Prostate gland (tissue), 2 donors: ENCODE results near the gene GABPB1. TPM values are rescaled to one million over a fixed set of nuclear protein-coding genes. Genes with fewer than 3 reads are reported as not detected.

Experiments
- DNase-seq: peaks from one replicate; pipeline ENCODE4 v3.0.0-alpha.2; 2019; ENCODE audit warnings: low spot score
- H3K27ac ChIP-seq, 2 donors: fragments of 200-600 bp; sonication (generic); 2 replicates each; pipeline ENCODE4 v1.5.1; 2017 to 2019
- H3K27me3 ChIP-seq: fragments of 200-600 bp; sonication (generic); replicated peaks from 2 replicates; pipeline ENCODE4 v1.5.1; 2019; ENCODE audit not compliant: insufficient read depth
- H3K36me3 ChIP-seq, 2 donors: fragments of 200-600 bp; sonication (generic); 1 replicate in 1 of 2; 2 replicates in 1 of 2; pipeline versions ENCODE4 v1.5.1 to v1.8.1; 2017 to 2019
- H3K4me1 ChIP-seq: fragments of 200-600 bp; sonication (generic); replicated peaks from 2 replicates; pipeline ENCODE4 v1.5.1; 2019
- H3K4me3 ChIP-seq, 2 donors: fragments of 200-600 bp; sonication (generic); 2 replicates each; pipeline ENCODE4 v1.5.1; 2017 to 2019
- H3K9me3 ChIP-seq: fragments of 200-600 bp; sonication (generic); 2 replicates; pipeline ENCODE4 v1.5.1; 2017
- POLR2A ChIP-seq: fragments of 450-650 bp; IDR thresholded peaks from one replicate; pipeline ENCODE4 v1.6.1; 2016; ENCODE audit warnings: antibody characterized with exemption, mild to moderate bottlenecking
- POLR2AphosphoS5 ChIP-seq: sonication (generic); formaldehyde crosslinking; IDR thresholded peaks from one replicate; pipeline ENCODE4 v1.6.1; 2017; ENCODE audit warnings: antibody characterized with exemption
- WGBS: methylation state at CpG from one replicate; pipeline ENCODE4 v1.1.5; 2018; 5-methylcytosine and 5-hydroxymethylcytosine counted together
- intact Hi-C: fragments of 100-400 bp; cut with DNase I; formaldehyde crosslinking; loops from one replicate; pipeline ENCODE4 v1.14.2; 2022
- total RNA-seq, 2 donors: library from RNA; depleted of rRNA; stranded (reverse); fragments of >200 nt; gene quantifications; one replicate each; pipeline ENCODE4 v1.1.0, GENCODE V29; 2016
- TF ChIP-seq, protein P1 (sequence below), 4 experiments: fragments of 200-600 bp in 2 of 4; fragments of 450-650 bp in 2 of 4; sonication (generic) in 2 of 4; IDR thresholded peaks; 1 replicate in 3 of 4; 2 replicates in 1 of 4; pipeline ENCODE4 v1.5.1; 2016 to 2019; ENCODE audit warnings: antibody characterized with exemption in 4 of 4, mild to moderate bottlenecking in 2 of 4, moderate library complexity in 2 of 4

The GABPB1 gene
- total RNA-seq, 2 donors from 2014 or later: 31.8 to 34.1 TPM

DNA sequence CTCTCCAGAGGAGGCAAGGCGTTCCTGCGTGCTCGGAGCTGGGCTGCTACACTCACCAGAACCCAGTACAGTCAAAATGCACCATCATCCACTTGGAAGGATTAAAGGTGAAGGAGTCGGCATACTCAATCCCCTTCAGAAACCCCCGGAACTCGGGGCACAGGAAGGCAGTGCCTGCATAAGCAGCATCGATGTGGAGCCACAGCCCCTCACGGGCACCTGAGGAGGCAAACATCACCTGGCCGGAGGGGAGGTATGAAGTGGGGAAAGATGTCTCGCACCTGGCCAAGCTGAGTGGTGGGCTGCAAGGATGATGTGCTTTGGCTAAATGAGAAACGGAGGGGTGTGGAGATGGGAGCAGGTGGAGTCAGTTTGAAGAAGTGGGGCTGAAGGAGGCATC lies 102.4 kb downstream of the GABPB1 start:
- 93% methylated on average over 11 of the region's 11 CpGs for WGBS
- intact Hi-C loops: no loop called here
- no peak for DNase-seq

DNA sequence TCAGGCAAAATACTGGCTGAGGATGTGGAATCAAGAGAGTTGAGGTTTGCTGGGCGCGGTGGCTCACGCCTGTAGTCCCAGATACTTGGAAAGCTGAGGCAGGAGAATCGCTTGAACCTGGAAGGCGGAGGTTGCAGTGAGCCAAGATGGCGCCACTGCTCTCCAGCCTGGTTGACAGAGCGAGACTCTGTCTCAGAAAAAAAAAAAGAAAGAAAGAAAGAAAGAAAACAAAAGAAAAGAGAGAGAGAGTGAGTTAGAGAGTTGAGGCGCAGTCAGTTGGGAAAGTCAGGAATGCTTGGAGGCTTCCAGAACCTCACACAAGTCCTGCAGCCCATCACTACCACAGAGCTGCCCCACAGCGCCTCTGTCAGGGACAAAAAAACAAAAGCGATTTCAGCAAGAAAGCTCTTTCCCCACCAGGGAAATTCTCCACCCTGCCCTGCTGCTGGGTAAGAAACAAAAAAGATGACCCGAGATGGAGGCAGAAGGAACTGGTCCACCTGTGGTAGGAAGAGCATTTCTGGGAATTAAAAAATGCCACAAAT lies 103.3 kb downstream of the GABPB1 start:
- no peaks in the 10 kb centered on the region for H3K9me3 ChIP-seq
- intact Hi-C loops: no loop called here
- no peaks in the 10 kb centered on the region for H3K4me1 ChIP-seq
- H3K36me3 ChIP-seq: no peaks in the 10 kb centered on the region
- no peak overlapping the region for H3K4me3 ChIP-seq
- H3K27ac ChIP-seq: no peak overlapping the region
- TF ChIP-seq, protein P1, sequence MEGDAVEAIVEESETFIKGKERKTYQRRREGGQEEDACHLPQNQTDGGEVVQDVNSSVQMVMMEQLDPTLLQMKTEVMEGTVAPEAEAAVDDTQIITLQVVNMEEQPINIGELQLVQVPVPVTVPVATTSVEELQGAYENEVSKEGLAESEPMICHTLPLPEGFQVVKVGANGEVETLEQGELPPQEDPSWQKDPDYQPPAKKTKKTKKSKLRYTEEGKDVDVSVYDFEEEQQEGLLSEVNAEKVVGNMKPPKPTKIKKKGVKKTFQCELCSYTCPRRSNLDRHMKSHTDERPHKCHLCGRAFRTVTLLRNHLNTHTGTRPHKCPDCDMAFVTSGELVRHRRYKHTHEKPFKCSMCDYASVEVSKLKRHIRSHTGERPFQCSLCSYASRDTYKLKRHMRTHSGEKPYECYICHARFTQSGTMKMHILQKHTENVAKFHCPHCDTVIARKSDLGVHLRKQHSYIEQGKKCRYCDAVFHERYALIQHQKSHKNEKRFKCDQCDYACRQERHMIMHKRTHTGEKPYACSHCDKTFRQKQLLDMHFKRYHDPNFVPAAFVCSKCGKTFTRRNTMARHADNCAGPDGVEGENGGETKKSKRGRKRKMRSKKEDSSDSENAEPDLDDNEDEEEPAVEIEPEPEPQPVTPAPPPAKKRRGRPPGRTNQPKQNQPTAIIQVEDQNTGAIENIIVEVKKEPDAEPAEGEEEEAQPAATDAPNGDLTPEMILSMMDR (IDR thresholded peaks at IDR 0.05): no peak
- no peak for TF ChIP-seq POLR2A
- 91% methylated on average over 11 of the region's 11 CpGs for WGBS
- no peak for DNase-seq
- H3K27me3 ChIP-seq: no peaks in the 10 kb centered on the region

More for the DNA sequence above, 102.4 kb downstream of the GABPB1 start:
- TF ChIP-seq, protein P1 (IDR thresholded peaks at IDR 0.05): no peak
- no peak for TF ChIP-seq POLR2AphosphoS5
- TF ChIP-seq POLR2A: no peak
- Histone ChIP-seq H3K4me1 (no peaks in the 10 kb centered on the region), H3K9me3 (no peaks in the 10 kb centered on the region), H3K27ac (no peak overlapping the region), H3K36me3 (no peaks in the 10 kb centered on the region), H3K4me3 (no peak overlapping the region), H3K27me3 (no peaks in the 10 kb centered on the region)

DNA sequence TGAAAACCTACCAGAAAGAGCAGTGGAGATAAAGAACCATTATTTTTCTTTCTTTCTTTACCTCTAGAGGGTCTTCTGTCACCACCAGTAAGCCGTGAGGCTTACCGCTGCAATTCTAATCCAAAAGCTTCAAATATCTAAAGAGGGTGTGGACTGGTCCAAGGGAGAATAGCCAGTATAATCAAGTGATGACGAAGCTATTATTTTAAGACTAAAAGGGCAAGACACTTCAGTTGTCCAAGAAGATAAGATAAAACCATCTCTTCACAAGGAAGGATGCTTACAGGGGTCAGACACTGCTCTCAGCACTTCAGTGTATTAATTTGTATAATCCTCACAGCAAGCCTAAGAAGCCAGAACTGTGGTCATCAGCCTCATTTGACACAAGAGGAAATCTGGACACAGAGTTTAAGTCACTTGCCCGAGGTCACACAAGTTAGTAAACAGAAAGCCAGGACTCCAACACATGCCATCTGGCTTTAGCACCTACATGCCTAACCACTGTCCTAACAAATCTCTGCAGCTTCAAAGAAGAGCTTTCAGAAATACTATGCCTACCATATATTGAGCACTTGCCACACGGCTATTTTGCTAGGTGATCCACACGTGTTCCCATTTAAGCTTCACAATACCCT lies 104.1 kb downstream of the GABPB1 start:
- DNase-seq: no peak
- Histone ChIP-seq H3K4me1 (no peaks in the 10 kb centered on the region), H3K36me3 (no peaks in the 10 kb centered on the region), H3K4me3 (no peak overlapping the region), H3K9me3 (no peaks in the 10 kb centered on the region), H3K27me3 (no peaks in the 10 kb centered on the region), H3K27ac (no peak overlapping the region)
- 85% methylated on average over 6 of the region's 6 CpGs for WGBS
- intact Hi-C loops: no loop called here
- TF ChIP-seq, protein P1 (IDR thresholded peaks at IDR 0.05): no peak
- TF ChIP-seq POLR2AphosphoS5 (no peak), POLR2A (no peak)

DNA sequence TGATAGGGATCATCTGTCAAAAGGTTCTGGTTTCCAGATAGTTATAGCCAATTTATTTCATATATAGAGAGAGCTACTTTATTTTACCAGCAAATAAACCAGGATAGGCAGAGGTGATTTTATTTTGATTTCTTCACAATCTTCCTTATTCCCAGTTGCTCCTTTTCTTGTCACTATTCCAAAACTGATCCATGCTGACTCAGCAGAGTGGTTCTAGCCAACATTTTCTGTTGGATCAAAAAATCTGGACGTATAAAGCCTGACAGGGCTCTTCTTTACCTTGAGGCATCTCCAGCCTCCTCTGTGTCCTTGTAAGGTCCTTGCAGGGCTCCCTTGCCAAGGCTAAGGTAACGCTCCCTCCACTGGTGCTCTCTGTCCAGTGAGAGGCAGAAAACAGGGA lies 105.3 kb downstream of the GABPB1 start:
- no peak overlapping the region for H3K4me3 ChIP-seq
- 62% methylated on average over 2 of the region's 2 CpGs for WGBS
- H3K9me3 ChIP-seq: no peaks in the 10 kb centered on the region
- no peaks in the 10 kb centered on the region for H3K4me1 ChIP-seq
- DNase-seq: no peak
- intact Hi-C loops: no loop called here
- no peaks in the 10 kb centered on the region for H3K36me3 ChIP-seq
- TF ChIP-seq POLR2A (no peak), POLR2AphosphoS5 (no peak)
- TF ChIP-seq, protein P1 (IDR thresholded peaks at IDR 0.05): no peak
- no peak overlapping the region for H3K27ac ChIP-seq
- no peaks in the 10 kb centered on the region for H3K27me3 ChIP-seq

DNA sequence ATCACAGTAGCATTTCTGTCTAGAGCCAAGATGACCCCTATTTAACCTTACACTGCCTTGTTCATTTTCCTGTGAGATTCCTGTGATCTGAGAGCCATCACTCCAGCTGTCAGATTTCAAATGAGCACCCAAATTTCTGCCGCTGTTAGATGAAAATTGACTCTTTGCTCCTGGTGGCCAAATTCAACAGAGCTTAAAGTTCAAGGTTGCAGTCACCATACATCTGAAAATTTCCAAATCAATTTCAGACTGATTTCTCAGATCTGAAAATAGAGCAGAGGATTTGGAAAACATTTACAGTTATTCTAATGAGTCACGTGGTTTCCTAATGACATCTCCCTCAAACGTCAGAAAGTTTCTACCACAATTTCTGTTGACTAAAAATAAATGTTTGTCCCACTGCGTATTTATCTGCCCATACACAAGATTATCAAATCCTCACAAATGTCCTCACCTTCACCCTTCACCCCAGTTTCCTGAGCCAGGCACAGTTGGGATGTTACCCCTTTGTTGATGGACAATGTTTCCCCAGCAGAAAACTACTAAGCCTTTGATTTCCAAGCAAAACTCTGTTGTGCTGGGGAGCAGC lies 105.9 kb downstream of the GABPB1 start:
- Histone ChIP-seq H3K4me3 (no peak overlapping the region), H3K4me1 (no peaks in the 10 kb centered on the region), H3K27ac (no peak overlapping the region), H3K9me3 (no peaks in the 10 kb centered on the region), H3K27me3 (no peaks in the 10 kb centered on the region), H3K36me3 (no peaks in the 10 kb centered on the region)
- no peak for DNase-seq
- intact Hi-C loops: no loop called here
- TF ChIP-seq, protein P1 (IDR thresholded peaks at IDR 0.05): no peak
- TF ChIP-seq POLR2AphosphoS5: no peak
- no peak for TF ChIP-seq POLR2A
- 76% methylated on average over 4 of the region's 4 CpGs for WGBS
